ENCODE measurements around the gene PYCR2. TPM values are rescaled to one million over a fixed set of nuclear protein-coding genes. Genes with fewer than 3 reads are reported as not detected.

The PYCR2 gene
- total RNA-seq, 2 experiments from 2014 or later, result 136 to 181 TPM

DNA sequence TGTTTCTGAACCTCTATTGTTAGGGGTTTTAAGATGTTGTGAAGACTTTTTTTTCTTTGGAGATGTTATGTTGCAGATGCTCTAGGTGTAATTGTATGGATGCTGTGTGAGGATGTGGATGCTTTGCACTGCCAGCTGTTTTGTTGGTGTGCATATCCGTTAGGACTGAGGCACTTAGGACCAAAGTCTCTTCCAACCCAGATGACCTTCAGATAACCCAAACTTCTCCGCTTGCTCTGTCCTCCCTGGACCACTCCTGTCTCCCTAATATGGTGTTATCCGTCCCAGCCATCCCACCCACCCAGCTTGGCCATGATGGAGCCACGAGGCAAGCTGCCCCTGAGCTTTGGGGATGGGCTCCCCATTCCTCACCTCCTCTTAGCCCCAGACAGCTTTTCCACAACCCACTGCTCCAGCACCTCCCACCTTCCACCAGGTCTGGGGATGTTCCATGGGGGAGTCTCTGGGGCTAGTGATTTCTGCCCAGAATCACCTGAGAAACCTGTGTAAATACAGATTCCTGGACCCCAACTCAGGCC, 22.1 kb upstream of the PYCR2 start:
- Histone ChIP-seq H2AFZ (ENCODE audit: low read length) (no peak overlapping the region; the same call in 1 of the 2 replicates), H3K79me2 (ENCODE audit: insufficient read depth, low read depth, low read length) (no peaks in the 10 kb centered on the region), H3K27ac (ENCODE audit: low read depth, low read length, poor library complexity, severe bottlenecking) (no peak overlapping the region), H3K9me3 (ENCODE audit: low read length) (no peaks in the 10 kb centered on the region), H3K4me3 (ENCODE audit: low read depth, low read length, poor library complexity, severe bottlenecking) (no peak overlapping the region), H3K4me1 (ENCODE audit: insufficient read depth, low read length, poor library complexity, severe bottlenecking) (peaks cover 80% of the 10 kb centered on the region), H3K4me2 (ENCODE audit: low read length) (0 out of 2 replicates have a peak overlapping the region, but pooled peaks have one; percentile 76), H3K36me3 (ENCODE audit: insufficient read depth, low read length) (no peaks in the 10 kb centered on the region), H4K20me1 (ENCODE audit: insufficient read depth, low read length) (no peaks in the 10 kb centered on the region), H3K9me2 (ENCODE audit: insufficient read depth, low read length) (no peaks in the 10 kb centered on the region)
- DNase-seq (ENCODE audit: low spot score), result no peak
- ChIA-PET CTCF (ENCODE audit: unreplicated experiment) (no interaction called here), POLR2A (interaction anchor here (0.5 to 7.9 kb wide), 7 partner anchors 10 to 475 kb away, joined by 3 to 83 read pairs (median 4); partner anchors contain the start of gene PYCR2)
- no TSS peak for BruUV-seq (replicated peaks)
- no peak for TF ChIP-seq EZH2phosphoT487 (IDR thresholded peaks at IDR 0.05; ENCODE audit: borderline replicate concordance, low read depth, low read length)
- TF ChIP-seq, protein P1, sequence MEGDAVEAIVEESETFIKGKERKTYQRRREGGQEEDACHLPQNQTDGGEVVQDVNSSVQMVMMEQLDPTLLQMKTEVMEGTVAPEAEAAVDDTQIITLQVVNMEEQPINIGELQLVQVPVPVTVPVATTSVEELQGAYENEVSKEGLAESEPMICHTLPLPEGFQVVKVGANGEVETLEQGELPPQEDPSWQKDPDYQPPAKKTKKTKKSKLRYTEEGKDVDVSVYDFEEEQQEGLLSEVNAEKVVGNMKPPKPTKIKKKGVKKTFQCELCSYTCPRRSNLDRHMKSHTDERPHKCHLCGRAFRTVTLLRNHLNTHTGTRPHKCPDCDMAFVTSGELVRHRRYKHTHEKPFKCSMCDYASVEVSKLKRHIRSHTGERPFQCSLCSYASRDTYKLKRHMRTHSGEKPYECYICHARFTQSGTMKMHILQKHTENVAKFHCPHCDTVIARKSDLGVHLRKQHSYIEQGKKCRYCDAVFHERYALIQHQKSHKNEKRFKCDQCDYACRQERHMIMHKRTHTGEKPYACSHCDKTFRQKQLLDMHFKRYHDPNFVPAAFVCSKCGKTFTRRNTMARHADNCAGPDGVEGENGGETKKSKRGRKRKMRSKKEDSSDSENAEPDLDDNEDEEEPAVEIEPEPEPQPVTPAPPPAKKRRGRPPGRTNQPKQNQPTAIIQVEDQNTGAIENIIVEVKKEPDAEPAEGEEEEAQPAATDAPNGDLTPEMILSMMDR (conservative IDR thresholded peaks at IDR 0.05; ENCODE audit: low read length), result no peak
- intact Hi-C loops (cut with micrococcal nuclease; ENCODE audit: unreplicated experiment), result no loop called here

DNA sequence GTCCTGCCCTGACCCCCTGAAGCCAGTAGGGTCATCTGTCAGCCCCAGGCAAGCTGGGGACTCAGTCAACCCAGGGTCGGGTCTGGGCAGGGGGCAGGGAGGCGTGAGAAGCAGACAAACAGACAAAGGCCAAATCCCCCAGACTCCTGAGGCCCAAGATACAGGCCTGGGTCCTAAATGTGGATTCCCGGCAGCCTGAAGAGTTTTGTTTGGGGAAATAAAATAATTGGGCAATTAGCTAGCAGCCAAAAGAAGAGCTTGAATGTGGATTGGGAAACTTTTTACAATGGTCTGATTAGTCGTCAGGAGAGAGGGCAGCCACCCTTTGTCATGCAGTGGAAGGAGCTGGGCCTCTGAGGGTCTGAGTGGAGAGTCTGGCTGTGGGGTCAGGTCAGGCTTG, 21.5 kb upstream of the PYCR2 start:
- H3K4me2 ChIP-seq (ENCODE audit: low read length), result peak overlapping the region; percentile 76
- no peaks in the 10 kb centered on the region for H4K20me1 ChIP-seq (ENCODE audit: insufficient read depth, low read length)
- no peaks in the 10 kb centered on the region for H3K9me3 ChIP-seq (ENCODE audit: low read length)
- no peaks in the 10 kb centered on the region for H3K36me3 ChIP-seq (ENCODE audit: insufficient read depth, low read length)
- ChIA-PET POLR2A (interaction anchor here (0.5 to 7.9 kb wide), 14 partner anchors 9 to 474 kb away, joined by 3 to 83 read pairs (median 4); partner anchors contain the start of genes PYCR2 and TMEM63A), CTCF (ENCODE audit: unreplicated experiment) (interaction anchor here (0.6 to 1.1 kb wide), 3 partner anchors 11 to 478 kb away, joined by 4 to 12 read pairs (median 4); no protein-coding TSS in a partner anchor)
- no TSS peak for BruUV-seq (replicated peaks)
- no peak overlapping the region for H3K4me3 ChIP-seq (ENCODE audit: low read depth, low read length, poor library complexity, severe bottlenecking)
- intact Hi-C loops (cut with micrococcal nuclease; ENCODE audit: unreplicated experiment), result no loop called here
- H3K27ac ChIP-seq (ENCODE audit: low read depth, low read length, poor library complexity, severe bottlenecking), result no peak overlapping the region
- H3K79me2 ChIP-seq (ENCODE audit: insufficient read depth, low read depth, low read length), result no peaks in the 10 kb centered on the region
- peaks cover 80% of the 10 kb centered on the region for H3K4me1 ChIP-seq (ENCODE audit: insufficient read depth, low read length, poor library complexity, severe bottlenecking)
- no peak overlapping the region; the same call in 1 of the 2 replicates for H2AFZ ChIP-seq (ENCODE audit: low read length)
- no peak for DNase-seq (ENCODE audit: low spot score)
- TF ChIP-seq, protein P1 (conservative IDR thresholded peaks at IDR 0.05; ENCODE audit: low read length), result no peak
- no peak for TF ChIP-seq EZH2phosphoT487 (IDR thresholded peaks at IDR 0.05; ENCODE audit: borderline replicate concordance, low read depth, low read length)
- no peaks in the 10 kb centered on the region for H3K9me2 ChIP-seq (ENCODE audit: insufficient read depth, low read length)

DNA sequence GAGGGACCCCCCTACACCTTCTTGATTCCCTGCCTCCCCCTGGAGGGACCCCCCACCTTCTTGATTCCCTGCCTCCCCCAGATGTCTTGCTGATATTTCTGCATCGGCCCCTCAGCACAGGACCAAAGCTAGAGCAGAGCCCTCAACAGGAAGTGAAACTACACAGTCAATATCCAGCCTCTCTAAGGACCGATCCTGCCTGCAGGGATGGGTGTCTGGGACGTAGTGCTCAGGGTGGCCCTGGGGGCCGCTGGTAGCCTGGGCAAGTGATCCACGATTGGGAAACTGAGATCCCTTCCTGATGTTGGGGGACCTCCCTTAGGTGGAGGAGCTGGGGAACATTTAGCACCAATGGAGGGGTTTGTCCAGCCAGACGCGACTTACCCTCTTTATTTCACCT, 20.9 kb upstream of the PYCR2 start:
- Histone ChIP-seq H3K79me2 (ENCODE audit: insufficient read depth, low read depth, low read length) (no peaks in the 10 kb centered on the region), H3K9me3 (ENCODE audit: low read length) (no peaks in the 10 kb centered on the region), H3K4me1 (ENCODE audit: insufficient read depth, low read length, poor library complexity, severe bottlenecking) (peaks cover 85% of the 10 kb centered on the region), H3K4me3 (ENCODE audit: low read depth, low read length, poor library complexity, severe bottlenecking) (peak overlapping the region; percentile 34), H3K4me2 (ENCODE audit: low read length) (peak overlapping the region; percentile 76), H3K9me2 (ENCODE audit: insufficient read depth, low read length) (no peaks in the 10 kb centered on the region), H3K27ac (ENCODE audit: low read depth, low read length, poor library complexity, severe bottlenecking) (peak overlapping the region; percentile 95), H2AFZ (ENCODE audit: low read length) (peak overlapping the region; percentile 45; the same call in 1 of the 2 replicates), H4K20me1 (ENCODE audit: insufficient read depth, low read length) (no peaks in the 10 kb centered on the region), H3K36me3 (ENCODE audit: insufficient read depth, low read length) (no peaks in the 10 kb centered on the region)
- BruUV-seq (replicated peaks), result no TSS peak
- intact Hi-C loops (cut with micrococcal nuclease; ENCODE audit: unreplicated experiment), result loop anchor here (5.0 kb wide), 1 partner anchor 518 kb away; the partner anchor contains the start of gene LBR
- POLR2A ChIA-PET, result interaction anchor here (0.5 to 7.9 kb wide), 14 partner anchors 8 to 221 kb away, joined by 3 to 83 read pairs (median 5); partner anchors contain the start of genes PYCR2 and TMEM63A
- CTCF ChIA-PET (ENCODE audit: unreplicated experiment), result interaction anchor here (0.6 to 1.1 kb wide), 3 partner anchors 10 to 478 kb away, joined by 4 to 12 read pairs (median 4); no protein-coding TSS in a partner anchor
- DNase-seq (ENCODE audit: low spot score), result peak; percentile 85
- no peak for TF ChIP-seq EZH2phosphoT487 (IDR thresholded peaks at IDR 0.05; ENCODE audit: borderline replicate concordance, low read depth, low read length)
- TF ChIP-seq, protein P1 (conservative IDR thresholded peaks at IDR 0.05; ENCODE audit: low read length), result no peak
